ENCODE results near the gene TKT.

The TKT gene

GRCh38 chr3:53229606-53230005, 26.2 kb downstream of the TKT start:
- TF ChIP-seq CTCF (IDR thresholded peaks at IDR 0.05) (no peak), ZFX (IDR thresholded peaks at IDR 0.05; ENCODE audit: borderline replicate concordance) (no peak)
- H3K27ac ChIP-seq: no peak overlapping the region

- H3K27ac ChIP-seq: no peak overlapping the region
Observed at GRCh38 chr3:53229171-53229570, 26.7 kb downstream of the TKT start.

GRCh38 chr3:53227993-53228885, 27.6 kb downstream of the TKT start:
- no peak overlapping the region for H3K27ac ChIP-seq

More at GRCh38 chr3:53229171-53229570, 26.7 kb downstream of the TKT start:
- TF ChIP-seq CTCF (IDR thresholded peaks at IDR 0.05): no peak
- TF ChIP-seq ZFX (IDR thresholded peaks at IDR 0.05; ENCODE audit: borderline replicate concordance): no peak

GRCh38 chr3:53226841-53227407, 28.9 kb downstream of the TKT start:
- no peak overlapping the region for H3K27ac ChIP-seq
- TF ChIP-seq CTCF (IDR thresholded peaks at IDR 0.05) (no peak), ZFX (IDR thresholded peaks at IDR 0.05; ENCODE audit: borderline replicate concordance) (no peak)

More at GRCh38 chr3:53227993-53228885, 27.6 kb downstream of the TKT start:
- TF ChIP-seq CTCF (IDR thresholded peaks at IDR 0.05) (no peak), ZFX (IDR thresholded peaks at IDR 0.05; ENCODE audit: borderline replicate concordance) (no peak)

- H3K27ac ChIP-seq: no peak overlapping the region
- no peak for TF ChIP-seq ZFX (IDR thresholded peaks at IDR 0.05; ENCODE audit: borderline replicate concordance)
- no peak for TF ChIP-seq CTCF (IDR thresholded peaks at IDR 0.05)
Observed at GRCh38 chr3:53226142-53226840, 29.5 kb downstream of the TKT start.

GRCh38 chr3:53225651-53226050, 30.2 kb downstream of the TKT start:
- TF ChIP-seq CTCF (IDR thresholded peaks at IDR 0.05) (no peak), ZFX (IDR thresholded peaks at IDR 0.05; ENCODE audit: borderline replicate concordance) (no peak)
- H3K27ac ChIP-seq: no peak overlapping the region

Data from 22Rv1 (cell line).